ENCODE data around the gene TGM6.

Gene TGM6

GRCh38 chr20:2364044-2364443 lies 16.7 kb upstream of the TGM6 start:
- DNase-seq (ENCODE audit: low read depth), result no peak

- DNase-seq (ENCODE audit: low read depth), result no peak
Observed at GRCh38 chr20:2365091-2365490, 15.6 kb upstream of the TGM6 start.

- no peak for DNase-seq (ENCODE audit: low read depth)
Observed at GRCh38 chr20:2365666-2366065, 15.0 kb upstream of the TGM6 start.

GRCh38 chr20:2368621-2369020 lies 12.1 kb upstream of the TGM6 start:
- no peak for DNase-seq (ENCODE audit: low read depth)

GRCh38 chr20:2373098-2373497 lies 7.6 kb upstream of the TGM6 start:
- DNase-seq (ENCODE audit: low read depth), result no peak

GRCh38 chr20:2374346-2375125 lies 6.2 kb upstream of the TGM6 start:
- no peak for DNase-seq (ENCODE audit: low read depth)

- DNase-seq (ENCODE audit: low read depth), result no peak
Observed at GRCh38 chr20:2378893-2379292, 1.8 kb upstream of the TGM6 start.

GRCh38 chr20:2379511-2380229 lies 1.0 kb upstream of the TGM6 start:
- no peak for DNase-seq (ENCODE audit: low read depth)

GRCh38 chr20:2381303-2381702 lies 602 bp downstream of the TGM6 start:
- DNase-seq (ENCODE audit: low read depth), result no peak

- DNase-seq (ENCODE audit: low read depth), result no peak
Observed at GRCh38 chr20:2382833-2383232, 2.1 kb downstream of the TGM6 start.

GRCh38 chr20:2385026-2385425 lies 4.3 kb downstream of the TGM6 start:
- DNase-seq (ENCODE audit: low read depth), result no peak

GRCh38 chr20:2385496-2385895 lies 4.8 kb downstream of the TGM6 start:
- DNase-seq (ENCODE audit: low read depth), result no peak

- DNase-seq (ENCODE audit: low read depth), result no peak
Observed at GRCh38 chr20:2386516-2387179, 5.9 kb downstream of the TGM6 start.

- DNase-seq (ENCODE audit: low read depth), result peak; percentile 57
Observed at GRCh38 chr20:2387180-2387577, 6.5 kb downstream of the TGM6 start.

GRCh38 chr20:2387580-2387979 lies 6.9 kb downstream of the TGM6 start:
- DNase-seq (ENCODE audit: low read depth), result no peak

- no peak for DNase-seq (ENCODE audit: low read depth)
Observed at GRCh38 chr20:2390951-2391675, 10.4 kb downstream of the TGM6 start.

GRCh38 chr20:2394411-2395055 lies 13.8 kb downstream of the TGM6 start:
- no peak for DNase-seq (ENCODE audit: low read depth)

GRCh38 chr20:2395136-2395535 lies 14.4 kb downstream of the TGM6 start:
- no peak for DNase-seq (ENCODE audit: low read depth)

GRCh38 chr20:2396241-2396814 lies 15.6 kb downstream of the TGM6 start:
- DNase-seq (ENCODE audit: low read depth), result no peak

- DNase-seq (ENCODE audit: low read depth), result no peak
Observed at GRCh38 chr20:2397091-2397490, 16.4 kb downstream of the TGM6 start.

GRCh38 chr20:2397595-2398145 lies 17.0 kb downstream of the TGM6 start:
- no peak for DNase-seq (ENCODE audit: low read depth)
